GM19239 (cell line): Measurements from ENCODE around the gene BYSL.

Source experiments
- DNase-seq: peaks from one replicate; pipeline ENCODE4 v3.0.0; 2011; ENCODE audit warnings: low spot score; ENCODE audit not compliant: insufficient read length
- FAIRE-seq: peaks from 2 replicates; lab custom pipeline; 2011; peaks lifted over from hg19 to GRCh38; lab: Jason Lieb, UNC

BYSL gene, protein sequence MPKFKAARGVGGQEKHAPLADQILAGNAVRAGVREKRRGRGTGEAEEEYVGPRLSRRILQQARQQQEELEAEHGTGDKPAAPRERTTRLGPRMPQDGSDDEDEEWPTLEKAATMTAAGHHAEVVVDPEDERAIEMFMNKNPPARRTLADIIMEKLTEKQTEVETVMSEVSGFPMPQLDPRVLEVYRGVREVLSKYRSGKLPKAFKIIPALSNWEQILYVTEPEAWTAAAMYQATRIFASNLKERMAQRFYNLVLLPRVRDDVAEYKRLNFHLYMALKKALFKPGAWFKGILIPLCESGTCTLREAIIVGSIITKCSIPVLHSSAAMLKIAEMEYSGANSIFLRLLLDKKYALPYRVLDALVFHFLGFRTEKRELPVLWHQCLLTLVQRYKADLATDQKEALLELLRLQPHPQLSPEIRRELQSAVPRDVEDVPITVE

DNA sequence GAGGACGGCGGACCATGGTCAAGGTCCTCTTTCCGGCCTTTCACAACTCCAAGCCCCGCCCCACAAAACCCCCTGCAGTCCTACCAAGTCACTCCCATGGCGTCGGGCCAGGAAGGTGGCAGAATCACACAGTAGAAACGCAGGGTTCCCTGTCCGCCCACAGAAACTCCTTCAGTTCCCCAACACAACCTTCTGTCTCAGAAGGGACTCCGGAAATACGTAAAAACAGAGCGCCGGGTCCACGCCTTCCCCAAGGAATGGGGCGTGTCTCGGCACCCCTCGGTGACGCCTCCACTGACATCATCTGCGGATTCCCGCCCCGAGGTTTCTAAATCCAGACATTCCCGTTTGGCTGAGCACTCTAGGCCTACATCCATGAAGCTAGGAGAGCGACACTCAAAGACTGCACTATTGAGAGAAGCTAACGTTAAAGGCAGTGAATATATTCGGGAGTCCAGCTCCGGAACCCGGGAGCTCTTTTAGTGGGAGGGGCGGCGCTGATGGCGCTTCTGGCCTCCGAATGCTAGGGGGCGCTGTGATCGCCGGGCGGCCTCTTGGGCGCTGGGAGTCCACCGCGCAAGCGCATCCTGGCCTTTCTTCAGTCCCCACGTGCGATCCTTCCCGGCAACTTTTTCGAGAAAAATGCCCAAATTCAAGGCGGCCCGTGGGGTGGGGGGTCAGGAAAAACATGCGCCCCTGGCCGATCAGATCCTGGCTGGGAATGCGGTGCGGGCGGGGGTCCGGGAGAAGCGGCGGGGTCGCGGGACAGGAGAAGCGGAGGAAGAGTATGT, at the start of gene BYSL, which contains the start of gene MED20:
Gene BYSL, plus strand, starts transcription at position 579 of the 791 bp plus-strand sequence. Its CDS starts 64 bp downstream, at position 643.
Gene MED20, minus strand, starts transcription at position 219 of the 791 bp plus-strand sequence. Its CDS starts 121 bp downstream, at position 98.
- peak; percentile 94 for FAIRE-seq
- DNase-seq, result peak; percentile 87

DNA sequence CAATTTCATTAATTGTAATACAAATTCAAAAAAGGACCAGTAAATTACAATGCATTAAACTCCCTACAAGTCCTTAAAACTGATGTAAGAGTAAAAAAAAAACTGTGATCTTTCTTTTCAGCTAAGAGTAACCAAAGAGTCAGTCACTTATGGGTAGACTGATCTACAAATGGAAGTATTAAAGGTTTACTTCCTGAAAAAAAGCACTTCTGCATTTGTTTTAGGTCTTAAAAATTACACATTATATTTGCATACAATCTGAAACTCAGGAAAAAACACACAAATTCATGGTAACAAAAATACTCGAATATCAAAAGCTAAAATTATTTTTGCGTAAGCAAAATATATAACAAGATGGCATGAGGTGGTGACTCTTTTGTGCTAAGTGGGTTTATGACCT, 49.6 kb upstream of the BYSL start:
- FAIRE-seq, result no peak
- no peak for DNase-seq

DNA sequence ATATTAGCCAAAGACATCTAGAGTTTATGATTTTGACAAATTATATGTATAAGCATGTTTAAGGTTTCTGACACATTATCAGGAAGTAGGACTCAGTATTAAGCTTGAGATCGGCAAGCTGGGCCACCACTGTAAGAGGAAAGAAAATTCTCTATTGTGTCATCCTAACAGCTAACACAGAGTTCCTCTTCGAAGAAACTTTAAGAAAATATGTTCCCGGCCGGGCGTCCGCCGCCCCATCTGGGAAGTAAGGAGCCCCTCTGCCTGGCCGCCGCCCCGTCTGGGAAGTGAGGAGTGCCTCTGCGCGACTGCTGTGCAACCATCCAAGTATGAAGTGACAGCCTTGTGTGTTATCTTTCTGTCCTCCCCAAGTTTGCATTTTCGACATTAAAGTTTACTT, 49.2 kb upstream of the BYSL start:
- no peak for DNase-seq
- no peak for FAIRE-seq

DNA sequence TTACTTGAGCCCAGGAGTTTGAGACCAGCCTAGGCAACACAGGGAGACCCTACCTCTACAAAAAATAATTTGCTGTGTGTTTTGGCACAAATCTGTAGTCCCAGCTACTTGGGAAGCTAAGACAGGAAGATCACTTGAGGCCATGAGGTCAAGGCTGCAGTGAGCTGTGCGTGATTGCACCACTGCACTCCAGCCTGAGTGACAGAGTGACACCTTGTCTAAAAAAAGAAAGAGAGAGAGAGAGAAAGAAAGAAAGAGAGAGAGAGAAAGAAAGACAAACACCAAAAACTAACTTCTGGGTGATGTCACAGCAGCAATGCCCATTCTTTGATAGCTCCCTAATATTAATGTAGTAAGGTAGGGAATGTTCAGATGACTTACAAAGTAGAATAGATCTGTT, 46.6 kb upstream of the BYSL start:
- FAIRE-seq (no peak), DNase-seq (no peak)

DNA sequence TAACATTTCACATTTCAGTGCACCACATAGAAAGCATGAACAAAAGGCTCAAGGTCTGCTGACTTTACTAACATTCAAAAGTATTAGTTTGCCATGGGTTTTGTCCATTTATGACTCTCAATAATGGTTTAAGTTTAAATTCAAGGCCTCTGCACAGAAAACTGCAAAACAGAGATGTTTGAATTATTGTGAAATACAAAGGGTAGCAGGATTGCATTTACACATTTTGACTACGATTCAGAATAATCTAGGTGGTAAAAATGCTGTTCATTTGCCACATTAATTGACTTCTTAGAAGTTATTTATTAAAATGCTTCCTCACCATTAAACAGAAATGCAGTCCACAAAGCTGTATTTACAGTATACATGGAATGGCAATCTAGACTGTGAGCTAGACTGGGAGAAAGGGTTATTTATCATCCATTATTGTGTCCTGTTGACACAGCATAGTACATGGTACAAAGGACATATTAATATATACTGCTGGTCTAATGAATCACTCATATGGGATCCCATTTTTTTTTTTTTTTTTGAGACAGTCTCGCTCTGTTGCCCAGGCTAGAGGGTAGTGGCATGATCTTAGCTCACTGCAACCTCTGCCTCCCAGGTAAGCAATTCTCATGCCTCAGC, 44.1 kb upstream of the BYSL start:
- DNase-seq (no peak), FAIRE-seq (no peak)

DNA sequence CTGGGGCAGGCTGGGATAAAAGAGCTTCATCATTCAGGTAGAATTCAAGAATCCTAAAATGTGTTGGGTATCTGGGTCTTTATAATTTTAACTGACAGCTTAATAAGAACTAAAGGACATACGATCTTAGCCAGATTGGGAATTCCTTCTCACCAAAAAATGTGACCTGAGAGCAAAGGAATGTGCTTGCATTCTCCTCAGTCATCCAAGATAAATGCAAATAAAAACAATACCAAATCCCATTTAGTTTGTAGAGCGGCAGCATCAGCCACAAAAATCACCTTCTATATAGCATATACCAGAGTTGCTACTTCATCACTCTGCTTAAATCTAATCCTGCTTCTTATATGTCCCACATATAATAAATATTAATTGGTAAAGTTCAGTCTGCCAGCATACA, 43.1 kb upstream of the BYSL start:
- FAIRE-seq (no peak), DNase-seq (no peak)

DNA sequence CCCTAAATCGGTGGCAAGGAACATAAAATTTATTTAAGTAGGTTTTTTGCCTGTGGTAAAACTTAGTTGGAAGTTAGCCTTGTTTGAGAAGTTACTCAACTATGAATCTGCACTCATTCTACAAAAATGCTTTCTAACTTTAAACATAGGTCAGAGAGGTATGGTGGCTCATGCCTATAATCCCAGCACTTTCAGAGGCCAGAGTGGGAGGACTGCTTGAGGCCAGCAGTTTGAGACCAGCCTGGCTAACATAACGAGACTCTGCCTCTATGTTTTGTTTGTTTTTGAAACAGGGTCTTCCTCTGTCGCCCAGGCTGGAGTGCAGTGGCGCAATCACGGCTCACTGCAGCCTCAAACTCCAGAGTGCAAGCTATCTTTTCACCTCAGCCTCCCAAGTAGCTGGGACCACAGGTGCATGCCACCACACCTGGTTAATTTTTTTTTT, 42.3 kb upstream of the BYSL start:
- FAIRE-seq (no peak), DNase-seq (no peak)

DNA sequence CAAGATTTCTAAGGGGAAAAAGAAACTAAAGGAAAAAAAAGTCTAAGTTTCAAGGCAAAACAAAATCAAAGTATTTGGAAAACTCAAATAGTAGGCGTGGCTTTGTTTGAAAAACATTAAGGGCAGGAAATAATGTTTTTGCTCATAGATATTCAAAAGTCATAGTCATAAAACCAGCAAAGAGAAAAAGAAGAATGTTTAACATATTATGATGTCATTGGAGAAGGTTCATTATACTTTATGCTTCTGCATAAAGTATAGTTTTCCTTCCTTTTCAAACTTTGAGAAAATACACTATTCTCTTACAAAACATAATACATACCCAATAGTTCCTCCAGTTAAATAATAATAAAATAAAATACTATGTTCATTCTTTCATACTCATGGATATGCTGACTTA, 39.8 kb upstream of the BYSL start:
- DNase-seq, result no peak
- no peak for FAIRE-seq

DNA sequence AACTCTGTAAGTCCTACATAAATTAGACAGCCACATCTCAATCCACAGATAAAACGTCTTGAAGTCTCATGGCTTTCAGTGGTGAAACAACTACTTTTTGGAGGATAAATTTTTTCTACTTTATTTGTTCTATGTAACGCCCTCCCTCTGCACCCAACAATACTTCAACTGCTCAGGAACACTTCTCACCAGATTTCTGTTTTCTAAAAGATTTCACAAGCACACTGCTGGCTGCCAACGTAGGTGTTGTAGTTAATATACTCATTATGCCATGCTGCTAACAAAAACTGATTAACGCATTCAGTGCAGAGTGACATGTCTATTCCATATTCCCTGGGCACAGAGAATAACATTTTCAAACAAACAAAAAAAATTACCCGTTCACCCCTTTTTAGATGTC, 36.3 kb upstream of the BYSL start:
- no peak for DNase-seq

DNA sequence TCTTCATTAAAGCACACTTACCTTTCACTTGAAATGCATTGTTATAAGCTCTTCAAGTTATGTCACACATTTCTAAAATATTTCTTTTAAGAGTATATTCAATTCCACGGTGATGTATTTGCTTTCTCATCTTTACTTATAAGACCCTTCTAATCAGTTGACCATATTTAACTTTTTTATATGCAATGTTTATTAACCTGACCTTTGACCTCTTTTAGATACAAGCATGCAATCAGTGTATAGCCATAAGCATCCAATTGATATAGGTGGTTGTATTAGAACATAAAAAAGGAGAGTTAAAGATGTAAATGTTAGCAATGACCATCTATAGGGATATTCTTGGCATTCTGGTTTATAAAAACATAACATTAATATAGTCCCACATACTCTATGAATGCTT, 35.4 kb upstream of the BYSL start:
- DNase-seq, result no peak
- no peak for FAIRE-seq

More for the DNA sequence above, 36.3 kb upstream of the BYSL start:
- FAIRE-seq, result no peak

DNA sequence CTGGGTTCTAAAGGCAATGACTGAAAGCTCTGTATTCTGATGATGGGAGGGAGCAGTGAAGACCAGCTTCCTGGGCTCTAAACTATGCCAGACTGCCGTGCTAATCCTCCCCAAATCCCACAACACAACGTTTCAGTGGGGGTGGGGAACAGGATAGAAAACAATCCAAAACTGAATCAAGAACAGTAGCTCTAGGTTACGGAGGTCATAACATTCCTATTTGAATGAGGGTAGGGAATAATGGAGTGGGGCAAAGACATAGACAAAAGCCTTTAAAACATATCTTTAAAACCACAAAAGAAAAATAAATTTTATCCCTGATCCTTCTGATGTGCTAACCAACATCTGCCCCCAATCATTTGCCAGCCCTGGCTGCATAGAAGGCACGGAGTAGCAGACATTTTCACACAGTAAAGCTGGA, 34.0 kb upstream of the BYSL start:
- FAIRE-seq (no peak), DNase-seq (no peak)

DNA sequence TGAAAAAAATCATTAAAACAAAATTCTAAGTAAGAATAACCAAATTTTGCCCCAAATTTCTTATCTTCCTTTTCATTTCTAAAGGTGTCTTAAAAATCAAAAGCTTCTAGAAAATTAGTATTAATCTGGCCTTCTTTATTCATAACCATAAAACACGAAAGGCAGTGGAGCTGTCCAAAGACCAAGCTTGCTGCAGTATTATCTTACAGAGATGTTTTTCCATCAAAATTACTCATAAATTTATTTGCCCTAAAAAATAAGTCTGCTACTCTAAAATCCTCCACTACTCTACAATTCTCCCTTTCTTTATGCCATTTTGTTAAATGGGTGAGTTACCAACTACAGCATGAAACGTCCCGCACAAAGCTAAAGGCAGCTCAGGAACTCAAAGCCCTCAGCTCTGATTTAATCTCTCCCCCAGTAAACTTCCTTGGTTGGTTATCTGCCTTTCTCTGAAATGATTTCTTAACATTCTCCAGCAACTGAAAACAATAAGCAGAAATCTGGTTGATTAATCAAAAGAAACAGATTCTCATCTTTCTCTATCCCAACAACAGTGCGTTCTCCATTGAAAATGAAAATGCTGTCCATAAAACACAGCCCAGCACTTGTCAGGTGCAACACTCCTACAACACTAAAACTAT, 28.3 kb upstream of the BYSL start:
- DNase-seq, result no peak
- FAIRE-seq, result no peak

DNA sequence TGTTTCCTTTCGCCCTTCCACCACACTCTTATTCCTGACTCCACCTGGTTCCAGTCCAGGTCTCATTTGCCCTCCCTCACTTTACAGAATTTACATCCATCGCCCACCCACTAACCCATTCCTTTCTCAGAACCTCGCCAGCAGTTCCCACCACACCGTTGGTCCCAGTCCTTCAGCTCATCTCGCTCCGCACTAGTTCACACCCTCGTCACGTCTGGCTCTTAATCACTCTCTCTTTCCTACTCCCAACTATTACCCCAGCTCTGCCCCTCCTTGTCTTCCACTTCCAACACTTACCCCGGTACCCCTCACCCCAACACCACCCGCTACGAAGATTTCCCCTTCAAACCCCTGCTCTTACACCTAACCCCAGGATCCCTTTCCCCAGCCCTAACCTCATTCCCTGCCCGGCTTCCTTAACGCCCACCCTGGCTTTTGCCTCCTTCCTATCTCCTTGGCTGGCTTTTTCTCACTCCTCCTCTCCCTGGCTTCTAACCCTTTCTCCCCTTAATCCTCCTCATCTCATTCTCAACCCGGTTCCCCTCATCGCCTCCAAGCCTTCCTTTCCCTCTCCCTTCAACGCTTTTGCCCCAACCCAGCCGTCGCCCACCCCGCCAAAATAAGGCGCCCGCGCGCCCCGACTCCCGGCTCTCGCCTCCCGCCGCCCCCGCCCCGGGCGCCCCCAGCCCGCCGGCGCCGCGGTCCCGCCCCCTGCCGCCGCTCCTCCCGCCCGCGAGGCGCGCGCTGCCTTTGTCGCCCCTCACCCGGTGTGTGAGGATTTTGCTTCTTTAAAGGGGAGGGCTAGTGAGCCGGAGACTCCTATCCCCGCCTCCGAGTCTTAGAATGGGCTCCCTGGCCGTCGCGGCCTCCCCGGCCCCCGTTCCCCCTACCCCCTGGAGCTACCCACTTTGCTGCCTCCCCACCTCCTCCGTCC, 26.7 kb upstream of the BYSL start:
- FAIRE-seq (no peak), DNase-seq (no peak)

DNA sequence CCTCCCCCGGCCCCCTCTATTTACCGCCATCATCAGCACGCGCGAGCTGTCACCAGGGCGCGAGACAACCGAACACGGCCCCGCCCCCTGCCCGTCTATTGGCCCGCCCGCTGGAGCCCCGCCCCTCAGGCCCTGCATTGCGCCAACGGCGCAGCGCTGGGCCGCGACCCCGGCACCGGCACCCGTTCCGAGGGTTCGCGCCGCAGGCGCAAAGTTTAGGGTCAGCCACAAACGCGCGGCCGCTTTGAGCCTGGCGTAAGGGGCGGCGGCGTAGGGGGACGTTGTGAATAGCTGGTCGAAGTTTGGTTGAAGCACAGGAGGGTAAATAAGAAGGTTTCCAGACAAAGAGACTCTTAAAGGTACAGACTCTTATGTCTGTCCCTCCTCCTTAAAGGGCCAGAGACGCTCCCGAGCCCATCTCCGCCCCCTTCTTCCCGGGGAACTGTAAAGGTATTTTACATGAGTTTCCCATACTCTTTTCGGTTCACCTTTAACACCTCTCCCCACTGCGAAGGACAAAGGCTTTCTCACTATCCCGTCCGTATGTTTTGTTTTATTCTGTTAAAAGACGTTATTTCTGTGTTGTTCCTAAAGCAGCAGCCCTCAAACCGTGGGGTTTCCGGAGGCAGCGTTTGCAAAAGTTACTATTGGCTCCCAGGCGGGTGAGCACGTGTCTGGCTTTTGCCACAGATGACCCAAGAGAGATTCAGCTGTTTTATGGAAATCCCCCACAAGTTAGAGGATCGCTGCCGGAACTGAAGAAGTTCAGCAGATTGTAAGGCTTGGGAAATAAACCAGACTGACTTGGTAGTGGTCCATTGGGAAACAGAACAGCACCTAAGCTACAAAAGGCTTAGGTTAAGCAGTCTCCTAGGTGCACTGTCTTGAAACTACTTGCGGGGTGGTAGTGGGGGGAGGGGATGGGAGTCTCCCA, 25.7 kb upstream of the BYSL start, which contains the start of gene USP49:
Gene USP49, minus strand, starts transcription at position 76 of the 934 bp plus-strand sequence. CDS start 88,392 bp downstream, outside the sequence.
- FAIRE-seq (peak; percentile 96), DNase-seq (peak; percentile 94)

DNA sequence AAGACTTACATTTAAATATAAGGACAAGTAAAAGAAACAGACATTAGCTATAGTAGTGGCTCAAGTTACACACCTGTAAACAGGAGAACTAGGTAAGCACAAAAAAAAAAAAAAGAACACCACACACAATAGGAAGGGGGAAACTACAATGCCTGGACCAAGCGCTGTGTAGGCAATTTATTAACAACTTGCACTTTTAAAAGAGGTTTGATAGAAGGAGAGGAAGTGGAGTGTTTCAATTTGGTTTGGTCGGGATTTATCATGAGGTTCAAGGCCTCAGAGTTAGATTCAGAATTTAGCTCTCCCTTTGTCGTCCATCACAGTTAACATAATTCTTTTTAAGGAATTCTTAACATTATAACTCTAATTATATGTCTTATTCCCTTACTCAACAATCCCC, 25.0 kb upstream of the BYSL start:
- DNase-seq (no peak), FAIRE-seq (no peak)

DNA sequence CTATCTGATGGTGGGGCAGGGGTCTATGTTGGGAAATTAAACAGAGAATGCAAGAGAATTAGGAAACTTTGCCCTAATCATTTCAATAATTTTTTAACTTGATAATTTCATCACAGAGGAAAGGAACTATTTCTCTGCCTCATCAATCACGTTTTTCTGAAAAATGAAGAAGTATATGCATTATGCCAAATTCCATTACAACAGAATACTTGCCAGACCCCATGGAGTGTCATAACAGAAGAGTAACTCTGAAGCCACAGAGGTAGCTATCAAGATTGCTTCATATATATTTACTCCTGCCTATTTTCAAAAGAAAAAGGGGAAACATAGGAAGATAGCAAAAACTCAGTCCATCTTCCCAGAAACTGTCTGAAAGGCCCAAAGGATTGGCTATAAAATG, 20.4 kb upstream of the BYSL start:
- no peak for FAIRE-seq

DNA sequence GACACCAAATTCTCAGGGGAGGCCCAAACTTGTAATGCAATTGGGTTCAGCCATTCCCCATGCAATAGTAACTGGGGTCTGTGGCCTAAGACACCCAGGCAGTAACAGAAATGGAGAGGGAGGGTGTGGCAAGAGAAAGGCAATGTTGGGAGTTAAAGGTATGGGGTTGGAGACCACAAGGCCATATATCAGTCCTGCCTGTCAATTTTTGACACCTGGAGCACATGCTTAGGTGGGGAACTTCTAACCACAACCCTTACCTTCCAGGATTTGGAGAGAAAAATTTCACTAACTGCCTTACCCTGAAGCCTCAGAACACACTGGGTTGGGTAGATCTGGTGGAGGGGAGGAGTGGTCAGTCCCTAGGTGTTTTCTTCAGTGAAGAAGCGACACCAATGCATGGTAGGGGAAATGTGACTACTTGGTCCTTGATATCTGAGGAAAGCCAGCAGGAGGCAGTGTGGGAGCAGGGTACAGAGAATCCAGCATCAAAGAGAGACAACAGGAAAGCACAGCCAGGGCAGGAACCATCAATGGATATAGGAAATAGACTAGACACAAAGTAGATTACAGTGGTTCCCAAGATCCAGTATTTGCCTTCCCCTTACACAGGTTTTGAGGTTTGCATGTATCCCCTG, 19.3 kb upstream of the BYSL start:
- DNase-seq (no peak), FAIRE-seq (no peak)

More for the DNA sequence above, 20.4 kb upstream of the BYSL start:
- DNase-seq, result no peak
